HG03354 (cell line): Measurements from ENCODE around the gene CAMK2B.

Experiments
- ATAC-seq: cut with Tn5 transposase; IDR thresholded peaks from one replicate; pipeline ENCODE4 v1.9.1; 2021; ENCODE audit warnings: mild to moderate bottlenecking; ENCODE audit not compliant: unreplicated experiment, poor library complexity, severe bottlenecking

The CAMK2B gene

DNA sequence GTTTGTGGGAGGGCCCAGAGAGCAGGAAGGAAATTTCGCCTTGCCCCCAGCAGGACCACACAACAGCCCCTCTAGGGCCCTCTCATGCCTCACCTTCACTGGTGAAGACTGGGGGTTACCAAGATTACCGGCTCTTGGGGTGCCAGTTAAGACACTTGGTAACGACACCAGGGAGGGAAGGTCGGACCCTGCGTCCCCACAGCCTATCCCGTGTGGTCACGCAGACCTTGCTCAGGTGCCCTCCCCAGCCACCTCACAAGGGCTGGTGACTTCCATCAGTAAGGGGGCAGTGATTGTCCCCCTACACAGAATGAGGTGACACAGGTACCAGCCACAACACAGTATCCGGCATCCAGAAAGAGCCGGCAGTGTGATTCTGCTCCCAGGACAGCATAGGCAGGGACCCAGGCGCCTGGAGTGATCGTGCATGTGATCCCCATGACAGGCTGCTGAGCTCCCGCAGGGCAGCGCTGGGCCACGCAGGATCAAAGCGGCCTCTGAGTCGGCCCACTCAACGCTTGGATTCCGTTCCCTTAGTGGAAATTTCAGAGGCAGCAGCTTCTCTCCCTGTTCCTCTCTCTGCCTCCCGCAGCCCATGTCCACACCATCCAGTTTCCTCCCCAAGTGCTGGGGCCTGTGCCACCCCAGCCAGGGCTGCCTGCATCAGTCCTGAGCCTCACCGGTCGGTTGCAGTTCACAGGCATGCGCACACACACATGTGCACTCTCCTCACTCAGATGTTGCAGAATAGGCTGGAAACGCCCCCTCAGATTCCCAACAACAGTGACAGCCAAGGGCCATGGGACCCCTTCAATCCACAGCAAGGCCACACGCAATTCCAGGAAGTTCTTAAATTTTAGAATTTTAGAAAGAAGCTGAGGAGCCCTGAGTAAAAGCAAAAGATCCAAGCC is 35.8 kb downstream of the CAMK2B start:
- ATAC-seq = no peak

DNA sequence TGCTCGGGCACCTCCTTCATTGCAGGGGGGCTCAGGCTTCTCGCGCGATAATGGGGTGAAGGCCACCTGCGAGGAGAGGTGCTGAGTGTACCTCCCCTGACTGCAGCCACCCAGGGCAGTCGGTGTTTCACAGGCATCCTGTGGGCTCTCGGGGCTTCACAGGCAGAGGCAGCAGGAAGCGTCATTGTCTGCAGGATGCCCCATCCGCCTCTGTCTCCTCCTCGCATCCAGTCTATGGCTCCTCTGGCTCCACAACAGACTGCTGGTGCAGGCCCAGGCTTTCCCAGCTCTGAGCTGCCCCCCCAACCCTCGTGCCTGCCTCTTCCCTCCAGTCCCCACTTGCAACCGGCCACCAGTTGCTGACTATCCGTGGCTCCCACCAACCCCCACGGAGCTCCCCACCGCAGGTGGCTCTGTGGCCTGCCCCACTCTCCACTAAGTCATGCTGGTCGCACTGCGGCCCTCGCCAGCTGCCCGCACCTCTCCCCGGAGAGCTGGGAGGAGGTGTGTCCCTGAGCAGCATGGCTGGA is 36.5 kb downstream of the CAMK2B start:
- ATAC-seq = no peak

DNA sequence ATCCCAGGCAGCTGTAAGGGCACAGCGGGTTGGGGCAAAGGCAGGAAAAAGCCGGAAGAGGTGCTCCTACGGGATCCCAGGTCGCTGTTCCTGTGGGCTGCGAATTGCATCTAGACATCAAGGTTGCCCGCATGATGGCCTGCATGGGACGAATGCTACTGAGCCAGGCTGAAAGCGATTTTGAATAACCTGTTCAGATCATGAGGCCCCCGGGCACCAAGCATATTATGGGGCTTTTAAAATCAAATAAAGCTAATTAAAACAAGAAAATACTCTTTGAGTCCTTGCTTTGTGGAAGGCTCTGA is 37.1 kb downstream of the CAMK2B start:
- ATAC-seq = no peak

DNA sequence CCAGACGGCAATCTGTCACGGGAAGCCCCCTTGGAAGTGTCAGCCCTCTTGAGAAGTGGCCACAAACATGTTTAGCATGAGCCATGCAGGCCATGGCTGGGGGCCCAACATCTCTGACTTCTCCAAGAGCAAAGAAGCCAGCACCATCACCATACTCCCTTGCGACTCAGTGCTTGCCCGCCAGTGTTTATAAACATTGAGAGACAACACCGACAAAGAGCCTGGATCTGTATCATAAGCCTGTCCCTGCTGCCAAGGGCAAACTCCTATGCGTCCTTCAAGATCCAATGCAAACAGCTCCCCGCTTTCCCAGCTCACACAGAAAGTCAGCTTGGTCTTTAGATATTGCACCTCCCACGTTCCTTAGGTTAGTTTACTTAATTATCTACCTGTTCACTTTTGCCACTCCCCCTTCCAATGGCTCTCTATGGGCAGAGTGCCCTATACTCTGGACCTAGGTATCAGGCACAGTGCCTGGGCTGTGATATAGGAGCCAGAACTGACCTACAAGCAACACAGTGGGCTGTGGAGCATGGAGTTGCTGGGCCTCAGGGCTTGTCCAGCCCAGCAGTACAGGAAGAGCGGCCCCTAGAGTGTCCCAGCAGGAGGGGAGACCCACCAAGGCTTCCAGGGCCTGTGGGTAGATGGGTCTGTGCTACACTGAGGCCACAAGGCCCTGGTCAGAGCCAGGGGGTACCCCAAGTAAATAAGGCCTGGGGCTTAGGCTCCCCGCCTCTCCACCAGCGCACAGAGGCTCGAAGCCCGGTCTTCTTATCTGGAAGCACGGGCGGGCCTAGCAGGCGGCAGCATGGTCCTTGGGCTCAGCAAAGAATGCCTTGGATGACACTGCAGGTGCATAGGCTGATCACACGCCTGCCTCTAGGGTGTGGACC is 37.7 kb downstream of the CAMK2B start:
- no peak for ATAC-seq

DNA sequence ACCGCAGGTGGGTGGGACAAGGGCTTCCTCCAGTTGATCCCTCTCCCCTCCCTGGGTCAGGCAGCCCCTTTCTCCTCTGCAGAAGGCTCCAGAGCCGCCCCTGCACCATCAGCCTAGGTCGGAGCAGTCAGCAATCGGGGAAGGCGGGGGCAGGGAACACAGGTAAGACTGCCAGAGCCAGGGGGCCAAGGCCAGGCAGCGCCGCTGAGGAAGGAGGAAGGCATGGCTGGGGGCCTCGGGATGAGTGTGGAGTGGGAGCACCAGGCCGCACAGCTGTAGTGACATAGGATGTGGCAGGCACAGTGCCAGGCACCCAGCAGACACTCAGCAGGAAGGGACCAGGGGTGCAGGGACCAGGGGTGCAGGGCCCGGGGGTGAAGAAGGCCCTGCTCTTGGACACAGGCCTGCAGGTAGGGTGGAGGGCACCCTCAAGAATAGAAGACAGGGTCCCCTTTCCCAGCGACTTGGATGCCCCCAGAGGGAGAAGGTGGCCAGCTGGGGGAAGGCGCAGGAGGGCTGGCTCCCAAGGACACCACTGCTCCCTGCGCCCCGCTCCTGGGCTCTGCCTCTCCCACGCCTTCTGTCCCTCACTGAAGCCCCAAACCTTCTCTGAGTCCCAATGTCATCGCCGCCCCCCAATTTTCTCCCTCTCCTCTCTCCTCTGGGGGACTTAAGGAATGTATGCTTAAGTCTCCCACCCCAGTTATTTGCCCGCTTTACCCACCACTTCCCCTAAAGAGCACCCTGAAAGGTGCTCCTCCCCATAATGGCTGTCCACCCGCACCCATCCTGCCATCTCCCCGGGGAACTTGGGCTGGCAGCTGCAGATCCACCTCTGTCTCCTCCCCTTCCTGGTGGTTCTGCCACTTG is 38.5 kb downstream of the CAMK2B start:
- ATAC-seq = no peak

DNA sequence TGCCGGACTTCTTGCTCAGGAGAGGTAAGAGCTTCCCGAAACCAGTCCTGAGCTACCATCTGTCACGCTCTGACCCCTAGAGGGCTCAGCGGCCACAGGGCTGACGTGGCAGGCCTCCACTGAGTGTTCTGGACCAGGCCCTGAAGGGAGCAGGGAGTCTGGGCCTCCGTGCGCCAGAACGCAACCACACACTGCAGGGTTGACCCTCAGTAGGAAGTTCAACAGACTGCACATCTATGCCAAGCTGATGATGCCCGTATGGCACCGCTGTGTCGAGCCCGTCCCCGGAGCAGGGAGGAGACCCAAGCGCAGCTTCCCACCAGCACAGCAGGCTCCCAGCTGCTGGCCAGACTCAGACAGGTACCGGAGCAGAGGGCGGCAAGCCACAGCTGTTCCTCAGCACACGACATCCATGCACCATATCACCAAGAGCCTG is 39.2 kb downstream of the CAMK2B start:
- ATAC-seq = no peak

DNA sequence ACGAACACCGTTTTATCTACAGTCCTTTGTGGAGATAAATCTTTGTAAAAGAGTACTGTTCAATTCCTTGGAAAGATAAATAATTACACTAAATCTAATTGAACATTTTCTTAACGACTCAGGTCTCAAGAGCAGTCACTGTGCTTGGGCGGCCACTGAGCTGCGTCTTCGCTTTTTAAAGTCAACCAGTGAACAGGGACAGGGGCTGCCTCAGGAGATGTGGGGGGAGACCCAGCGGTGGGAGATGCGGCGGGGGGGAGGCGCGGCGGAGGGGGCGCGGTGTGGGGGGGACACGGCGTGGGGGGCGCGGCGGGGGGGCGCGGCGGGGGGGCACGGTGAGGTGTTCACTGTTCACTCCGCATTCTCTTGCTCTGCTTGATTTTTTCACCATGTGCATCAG is 39.8 kb downstream of the CAMK2B start:
- no peak for ATAC-seq

DNA sequence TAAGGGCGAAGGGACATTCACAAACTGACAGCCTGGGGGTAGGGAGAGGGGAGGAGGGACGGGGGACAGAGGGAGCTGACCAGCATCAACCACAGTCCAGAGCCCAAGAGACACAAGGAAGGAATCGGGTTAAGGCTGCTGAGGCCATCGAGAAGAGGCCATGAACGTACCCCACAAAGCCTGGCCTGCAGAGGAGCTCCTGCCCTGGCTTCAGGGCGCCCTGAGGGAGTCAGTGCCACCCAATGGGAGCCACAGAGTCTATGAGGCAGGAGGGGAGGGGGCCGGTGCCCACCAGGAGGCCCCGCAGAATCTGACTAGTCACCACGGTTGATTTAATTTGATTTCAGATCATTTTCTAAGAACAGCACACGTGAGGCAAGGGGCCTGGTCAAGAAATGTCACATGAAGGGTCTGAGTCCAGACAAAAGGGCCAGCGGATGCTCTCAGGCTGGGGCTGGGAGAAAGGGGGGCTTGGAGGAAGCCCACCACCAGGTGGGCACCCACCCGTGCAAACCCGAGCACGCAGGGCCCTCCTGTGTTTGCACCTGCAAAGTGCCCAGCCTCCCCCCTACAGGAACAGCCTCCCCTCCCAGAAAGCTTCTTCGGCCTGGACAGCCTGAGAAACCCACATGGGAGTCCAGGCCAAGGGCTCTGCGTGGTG is 40.4 kb downstream of the CAMK2B start:
- ATAC-seq = no peak

DNA sequence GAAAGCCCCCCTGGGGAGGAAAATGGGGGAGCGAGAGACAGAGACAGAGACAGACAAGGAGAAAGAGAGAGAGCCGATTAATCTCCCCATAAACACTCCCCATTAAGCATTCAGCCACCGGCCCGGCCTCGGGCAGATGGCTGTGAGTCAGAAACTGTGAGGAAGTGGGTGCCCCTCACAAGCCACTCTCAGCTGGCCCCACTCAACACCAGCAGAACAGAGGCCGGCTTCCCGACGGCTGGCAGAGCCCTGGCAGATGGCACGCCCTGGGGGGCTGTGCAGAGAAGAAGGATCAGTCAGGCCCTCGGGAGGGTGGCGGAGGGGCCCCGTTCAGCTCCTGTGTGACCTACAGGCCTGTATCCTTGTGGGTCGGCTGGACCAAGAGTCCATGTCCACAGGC is 41.2 kb downstream of the CAMK2B start:
- ATAC-seq = no peak

DNA sequence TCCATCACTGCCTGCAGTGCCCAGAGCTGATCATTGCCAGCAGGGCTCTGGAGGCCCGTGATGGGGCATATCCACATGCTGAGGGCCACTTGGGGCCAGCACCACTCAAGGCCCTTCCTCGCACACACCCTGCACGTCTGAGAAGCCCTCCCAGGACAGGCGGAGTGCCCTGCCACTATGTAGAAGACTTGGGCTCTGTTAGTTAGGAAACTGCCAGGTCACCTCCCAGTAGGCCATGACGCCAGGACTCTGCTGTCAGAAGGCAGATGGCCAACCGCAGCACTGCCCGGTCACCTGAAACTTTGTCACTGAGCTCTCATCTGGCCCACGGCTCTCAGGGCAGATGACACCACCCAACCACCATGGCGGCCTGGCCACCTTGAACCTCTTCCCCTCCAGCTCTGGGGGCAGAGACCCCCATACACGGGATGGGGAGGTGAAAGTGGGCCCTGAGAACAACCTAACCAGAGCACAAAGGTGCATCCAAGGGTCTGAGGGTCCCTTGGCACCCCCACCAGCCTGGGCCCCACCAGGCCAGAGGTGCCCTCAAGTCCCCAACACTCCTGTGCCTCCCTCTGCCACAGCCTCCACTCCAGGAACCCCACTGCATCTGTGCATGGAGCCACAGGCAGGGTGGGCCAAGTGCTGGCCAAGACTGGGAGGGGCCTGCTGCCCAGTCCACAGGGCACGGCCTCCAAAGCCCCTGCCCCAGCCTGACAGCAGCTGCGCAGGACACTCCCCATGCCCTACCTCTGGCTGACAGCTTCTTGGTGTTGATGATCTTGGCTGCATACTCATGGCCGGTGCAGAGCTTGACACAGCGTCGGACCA is 41.8 kb downstream of the CAMK2B start:
- no peak for ATAC-seq

DNA sequence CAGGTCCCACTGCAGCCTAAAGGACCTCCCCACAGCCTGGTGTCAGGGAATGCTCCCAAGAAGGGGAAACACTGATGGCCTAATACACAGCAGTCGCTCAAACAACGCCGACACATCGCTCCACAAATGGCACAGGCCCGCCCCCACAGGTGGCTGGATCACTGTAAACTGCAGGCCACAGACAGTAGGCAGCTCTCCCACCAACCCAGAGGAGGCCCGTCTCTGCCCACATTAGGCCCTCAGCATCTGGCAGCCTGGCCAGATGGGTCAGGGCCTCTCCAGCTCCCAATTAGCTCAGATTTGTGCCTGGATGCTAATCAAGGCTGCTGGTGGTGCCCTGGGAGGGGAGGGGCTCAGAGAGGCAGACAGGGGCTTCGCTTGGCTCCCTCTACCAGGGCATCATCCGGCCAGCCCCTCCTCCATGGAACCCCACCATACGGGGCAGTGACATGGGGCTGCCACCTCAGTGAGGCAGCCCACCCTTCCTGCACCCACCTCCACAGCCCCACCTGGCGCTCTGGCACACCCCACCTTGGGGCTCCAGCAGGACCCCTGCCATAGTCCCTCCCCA is 42.7 kb downstream of the CAMK2B start:
- no peak for ATAC-seq

DNA sequence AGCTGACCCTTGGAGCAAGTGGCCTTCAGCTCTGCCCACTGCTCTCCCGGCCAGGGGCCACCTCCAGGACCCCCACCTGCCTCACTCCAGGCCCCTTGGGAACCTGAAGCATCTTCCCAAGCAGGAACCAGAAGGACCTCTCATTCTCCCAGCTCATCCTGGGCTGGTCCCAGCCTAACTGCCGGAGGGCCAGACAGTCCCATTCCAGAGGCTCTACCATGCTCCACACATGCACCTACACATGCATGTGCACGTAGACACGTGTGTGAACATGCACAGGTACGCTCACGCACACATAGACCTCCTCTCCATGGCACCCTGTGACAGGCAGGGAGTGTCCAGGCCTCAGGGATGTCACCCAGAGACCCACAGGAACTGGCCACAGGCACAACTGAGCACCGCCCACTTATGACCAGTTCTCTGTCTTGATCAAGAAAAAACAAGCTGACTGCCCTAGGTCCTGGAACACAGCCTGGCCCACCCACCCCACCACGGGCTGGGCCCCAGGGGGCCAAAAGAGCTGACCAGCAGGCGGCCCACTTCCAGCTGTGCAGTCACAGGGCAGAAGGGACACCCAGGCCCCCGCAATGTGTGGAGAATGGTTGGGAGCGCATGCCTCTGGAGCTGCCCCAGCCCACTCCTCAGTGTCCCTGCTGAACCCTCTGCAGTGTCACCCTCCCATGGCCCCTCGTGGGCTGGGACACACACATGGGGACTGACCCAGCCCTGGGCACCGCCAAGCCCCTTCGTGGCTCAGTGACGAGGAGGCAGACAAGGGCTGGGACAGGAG is 43.4 kb downstream of the CAMK2B start:
- no peak for ATAC-seq

DNA sequence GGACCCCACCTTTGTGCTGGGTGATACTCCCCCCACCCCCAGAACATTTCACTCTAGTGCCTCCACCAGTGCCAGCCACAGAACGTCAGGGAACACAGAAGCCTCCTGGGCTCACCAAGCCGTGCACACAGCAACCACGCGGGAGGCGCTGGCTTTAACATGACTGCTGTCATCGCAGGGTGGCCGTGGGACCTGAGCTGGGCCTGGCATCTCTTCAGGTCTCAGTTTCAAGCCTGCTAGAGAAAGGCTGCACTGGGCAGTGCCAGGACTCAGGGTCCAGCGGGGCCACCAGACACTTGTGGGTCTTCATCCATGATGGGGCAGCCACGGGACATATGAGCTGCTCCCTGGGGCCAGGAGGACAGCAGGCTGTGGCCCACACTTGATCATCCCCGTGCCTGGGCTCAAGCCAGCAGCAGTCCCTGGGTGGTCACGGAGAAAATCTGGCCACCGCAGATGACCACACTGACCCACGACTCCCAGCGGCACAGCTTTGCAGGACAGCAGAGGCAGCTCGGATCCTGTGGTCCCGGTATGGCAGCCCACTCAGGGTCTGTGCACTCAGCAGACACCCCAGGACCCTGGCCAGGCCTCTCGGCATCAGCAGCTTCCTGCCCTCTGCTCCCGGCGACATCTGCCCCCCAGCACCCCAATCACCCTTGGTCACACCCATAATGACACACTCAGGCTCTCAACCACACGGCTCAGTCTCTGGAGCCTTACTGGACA is 44.2 kb downstream of the CAMK2B start:
- no peak for ATAC-seq

DNA sequence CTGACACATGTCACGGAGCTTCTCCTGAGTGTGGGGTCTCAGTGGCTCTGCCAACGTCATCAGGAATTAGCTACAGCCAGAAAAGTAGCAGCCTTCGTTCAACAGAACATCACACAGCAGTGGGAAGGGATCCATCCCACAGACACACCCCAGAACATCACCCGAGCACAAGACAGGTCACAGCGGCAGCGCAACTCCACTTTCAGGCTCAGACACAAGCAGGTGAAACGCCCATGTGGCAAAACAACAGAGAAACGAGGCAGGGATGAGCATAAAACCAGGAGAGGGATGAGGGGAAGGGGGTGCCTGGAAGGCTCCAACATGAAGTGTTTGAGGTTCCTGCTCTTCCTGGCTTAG is 44.8 kb downstream of the CAMK2B start:
- no peak for ATAC-seq

DNA sequence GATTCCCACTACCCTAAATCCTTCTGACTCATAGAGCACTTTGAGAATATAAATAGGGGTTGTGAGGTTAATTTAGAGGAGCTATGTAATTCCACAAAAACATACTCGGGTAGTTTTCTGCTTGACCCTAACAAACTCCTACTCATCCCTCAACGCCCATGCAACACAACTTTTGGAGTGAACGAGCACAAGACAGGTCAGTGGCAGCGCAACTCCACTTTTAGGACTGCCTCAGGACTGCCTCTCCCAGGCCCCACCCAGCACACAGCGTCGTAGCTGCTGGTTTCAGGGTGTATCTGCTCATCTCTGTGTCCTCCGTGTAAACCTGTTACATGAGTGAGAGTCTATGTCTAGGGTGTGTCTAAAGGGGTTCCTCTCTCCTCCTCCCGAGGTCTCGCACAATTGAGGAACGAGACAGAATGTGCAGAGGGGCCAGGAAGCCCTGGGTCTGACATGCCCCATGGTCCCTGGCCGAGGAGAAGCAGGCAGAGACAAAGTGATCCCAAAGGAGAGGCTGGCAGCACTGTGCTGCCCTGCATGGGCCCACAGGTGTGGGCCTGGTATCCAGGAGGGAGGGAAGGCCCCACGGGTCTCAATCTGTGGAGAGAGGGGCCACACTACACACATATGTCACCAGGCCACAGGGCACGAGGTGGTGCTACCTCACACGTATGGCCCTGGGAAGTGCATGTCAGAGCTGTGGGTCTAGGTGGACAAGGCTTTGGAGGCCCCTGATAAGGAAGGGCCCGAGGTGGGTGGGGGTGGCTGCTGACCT is 45.5 kb downstream of the CAMK2B start:
- no peak for ATAC-seq

DNA sequence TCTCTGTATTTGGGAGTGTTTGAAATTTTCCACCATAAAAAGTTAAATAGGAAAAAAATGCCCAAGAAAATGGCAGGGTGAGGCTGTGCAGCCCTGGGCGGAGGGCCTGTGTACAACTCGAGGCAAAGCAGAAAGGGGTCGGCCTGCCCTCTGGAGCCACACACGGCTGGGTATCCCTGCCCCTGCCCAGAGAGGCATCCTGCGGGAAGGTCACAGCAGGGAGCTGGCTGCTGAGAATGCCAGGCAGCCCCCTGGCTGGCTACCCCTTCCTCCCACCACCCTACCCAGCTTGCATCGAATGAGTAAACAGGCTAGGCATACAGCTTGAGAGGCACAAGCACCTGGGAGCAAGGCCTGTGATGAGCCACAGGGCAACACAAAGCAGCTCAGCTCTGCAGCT is 46.1 kb downstream of the CAMK2B start:
- no peak for ATAC-seq
